Sigmoid colon (tissue), 4 donors: ENCODE measurements around the gene NRDE2.

Experiments used
- CTCF ChIP-seq, 4 experiments: fragments of 450-650 bp in 3 of 4; fragments of 200-600 bp in 1 of 4; IDR thresholded peaks; one replicate each; pipeline ENCODE4 v1.5.1; 2016 to 2019; ENCODE audit warnings: antibody characterized with exemption in 4 of 4, mild to moderate bottlenecking in 3 of 4, moderate library complexity in 2 of 4
- EP300 ChIP-seq, 4 donors: sonication (generic); formaldehyde crosslinking; IDR thresholded peaks; one replicate each; pipeline ENCODE4 v1.6.1; 2017; ENCODE audit warnings: antibody characterized with exemption in 4 of 4
- POLR2A ChIP-seq, 2 donors: fragments of 450-650 bp; IDR thresholded peaks; one replicate each; pipeline ENCODE4 v1.6.1; 2016; ENCODE audit warnings: antibody characterized with exemption in 2 of 2, mild to moderate bottlenecking in 2 of 2, moderate library complexity in 2 of 2
- POLR2AphosphoS5 ChIP-seq, 4 donors: sonication (generic); formaldehyde crosslinking; IDR thresholded peaks; one replicate each; pipeline ENCODE4 v1.6.1; 2017; ENCODE audit warnings: antibody characterized with exemption in 4 of 4

- no peak for TF ChIP-seq CTCF (IDR thresholded peaks at IDR 0.05)
- no peak for TF ChIP-seq POLR2A (IDR thresholded peaks at IDR 0.05)
- TF ChIP-seq POLR2AphosphoS5 (IDR thresholded peaks at IDR 0.05): no peak
- TF ChIP-seq EP300 (IDR thresholded peaks at IDR 0.05): no peak
Measured at GRCh38 chr14:90272523-90272922, 59.2 kb downstream of the NRDE2 start.
